ENCODE measurements around the gene SSC5D.
"Not testable (repeated sequence)": the region's sequence is repeated elsewhere in the genome, so short reads cannot be mapped to it uniquely, and the experiment has no call there.

Gene SSC5D

GRCh38 chr19:55494172-55494761 lies 6.0 kb downstream of the SSC5D start:
- ATAC-seq = no peak
- TF ChIP-seq ARNTL (CRISPR knock-in tag; IDR thresholded peaks at IDR 0.05; ENCODE audit: borderline replicate concordance, low read depth) = no peak
- no peak for TF ChIP-seq ZNF8 (CRISPR knock-in tag; IDR thresholded peaks at IDR 0.05)
- TF ChIP-seq ZC3H10 (CRISPR knock-in tag; IDR thresholded peaks at IDR 0.05) = no peak
- TF ChIP-seq, protein P1, sequence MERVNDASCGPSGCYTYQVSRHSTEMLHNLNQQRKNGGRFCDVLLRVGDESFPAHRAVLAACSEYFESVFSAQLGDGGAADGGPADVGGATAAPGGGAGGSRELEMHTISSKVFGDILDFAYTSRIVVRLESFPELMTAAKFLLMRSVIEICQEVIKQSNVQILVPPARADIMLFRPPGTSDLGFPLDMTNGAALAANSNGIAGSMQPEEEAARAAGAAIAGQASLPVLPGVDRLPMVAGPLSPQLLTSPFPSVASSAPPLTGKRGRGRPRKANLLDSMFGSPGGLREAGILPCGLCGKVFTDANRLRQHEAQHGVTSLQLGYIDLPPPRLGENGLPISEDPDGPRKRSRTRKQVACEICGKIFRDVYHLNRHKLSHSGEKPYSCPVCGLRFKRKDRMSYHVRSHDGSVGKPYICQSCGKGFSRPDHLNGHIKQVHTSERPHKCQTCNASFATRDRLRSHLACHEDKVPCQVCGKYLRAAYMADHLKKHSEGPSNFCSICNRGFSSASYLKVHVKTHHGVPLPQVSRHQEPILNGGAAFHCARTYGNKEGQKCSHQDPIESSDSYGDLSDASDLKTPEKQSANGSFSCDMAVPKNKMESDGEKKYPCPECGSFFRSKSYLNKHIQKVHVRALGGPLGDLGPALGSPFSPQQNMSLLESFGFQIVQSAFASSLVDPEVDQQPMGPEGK (CRISPR knock-in tag; IDR thresholded peaks at IDR 0.05; ENCODE audit: borderline replicate concordance) = no peak
- TF ChIP-seq RARB (CRISPR knock-in tag; IDR thresholded peaks at IDR 0.05) = no peak
- TF ChIP-seq BACH2 (CRISPR knock-in tag; IDR thresholded peaks at IDR 0.05; ENCODE audit: borderline replicate concordance) = no peak
- no peak for TF ChIP-seq CSRNP3 (CRISPR knock-in tag; IDR thresholded peaks at IDR 0.05)
- no peak for TF ChIP-seq POU6F1 (CRISPR knock-in tag; IDR thresholded peaks at IDR 0.05; ENCODE audit: borderline replicate concordance, low read depth)
- no peak for TF ChIP-seq ISL1 (CRISPR knock-in tag; IDR thresholded peaks at IDR 0.05)
- TF ChIP-seq GLIS3 (CRISPR knock-in tag; IDR thresholded peaks at IDR 0.05) = no peak
- TF ChIP-seq ZNF565 (CRISPR knock-in tag; conservative IDR thresholded peaks at IDR 0.05; ENCODE audit: low read depth) = no peak
- TF ChIP-seq ZFP3 (CRISPR knock-in tag; IDR thresholded peaks at IDR 0.05) = no peak
- TF ChIP-seq OSR1 (CRISPR knock-in tag; IDR thresholded peaks at IDR 0.05) = no peak
- TF ChIP-seq CREB5 (CRISPR knock-in tag; IDR thresholded peaks at IDR 0.05; ENCODE audit: low read depth) = no peak
- TF ChIP-seq ZFP30 (CRISPR knock-in tag; IDR thresholded peaks at IDR 0.05) = no peak

- ATAC-seq = no peak
- TF ChIP-seq, protein P1 (CRISPR knock-in tag; IDR thresholded peaks at IDR 0.05; ENCODE audit: borderline replicate concordance) = no peak
- TF ChIP-seq ESRRG (CRISPR knock-in tag; IDR thresholded peaks at IDR 0.05) = no peak
- TF ChIP-seq ZFP30 (CRISPR knock-in tag; IDR thresholded peaks at IDR 0.05) = no peak
- no peak for TF ChIP-seq RARB (CRISPR knock-in tag; IDR thresholded peaks at IDR 0.05)
- no peak for TF ChIP-seq ZNF565 (CRISPR knock-in tag; conservative IDR thresholded peaks at IDR 0.05; ENCODE audit: low read depth)
- TF ChIP-seq CREB5 (CRISPR knock-in tag; IDR thresholded peaks at IDR 0.05; ENCODE audit: low read depth) = no peak
- no peak for TF ChIP-seq TCF4 (CRISPR knock-in tag; IDR thresholded peaks at IDR 0.05; ENCODE audit: borderline replicate concordance)
- TF ChIP-seq, protein P2, sequence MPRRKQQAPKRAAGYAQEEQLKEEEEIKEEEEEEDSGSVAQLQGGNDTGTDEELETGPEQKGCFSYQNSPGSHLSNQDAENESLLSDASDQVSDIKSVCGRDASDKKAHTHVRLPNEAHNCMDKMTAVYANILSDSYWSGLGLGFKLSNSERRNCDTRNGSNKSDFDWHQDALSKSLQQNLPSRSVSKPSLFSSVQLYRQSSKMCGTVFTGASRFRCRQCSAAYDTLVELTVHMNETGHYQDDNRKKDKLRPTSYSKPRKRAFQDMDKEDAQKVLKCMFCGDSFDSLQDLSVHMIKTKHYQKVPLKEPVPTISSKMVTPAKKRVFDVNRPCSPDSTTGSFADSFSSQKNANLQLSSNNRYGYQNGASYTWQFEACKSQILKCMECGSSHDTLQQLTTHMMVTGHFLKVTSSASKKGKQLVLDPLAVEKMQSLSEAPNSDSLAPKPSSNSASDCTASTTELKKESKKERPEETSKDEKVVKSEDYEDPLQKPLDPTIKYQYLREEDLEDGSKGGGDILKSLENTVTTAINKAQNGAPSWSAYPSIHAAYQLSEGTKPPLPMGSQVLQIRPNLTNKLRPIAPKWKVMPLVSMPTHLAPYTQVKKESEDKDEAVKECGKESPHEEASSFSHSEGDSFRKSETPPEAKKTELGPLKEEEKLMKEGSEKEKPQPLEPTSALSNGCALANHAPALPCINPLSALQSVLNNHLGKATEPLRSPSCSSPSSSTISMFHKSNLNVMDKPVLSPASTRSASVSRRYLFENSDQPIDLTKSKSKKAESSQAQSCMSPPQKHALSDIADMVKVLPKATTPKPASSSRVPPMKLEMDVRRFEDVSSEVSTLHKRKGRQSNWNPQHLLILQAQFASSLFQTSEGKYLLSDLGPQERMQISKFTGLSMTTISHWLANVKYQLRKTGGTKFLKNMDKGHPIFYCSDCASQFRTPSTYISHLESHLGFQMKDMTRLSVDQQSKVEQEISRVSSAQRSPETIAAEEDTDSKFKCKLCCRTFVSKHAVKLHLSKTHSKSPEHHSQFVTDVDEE (CRISPR knock-in tag; IDR thresholded peaks at IDR 0.05) = no peak
- TF ChIP-seq GLIS3 (CRISPR knock-in tag; IDR thresholded peaks at IDR 0.05) = no peak
- TF ChIP-seq SNAI2 (CRISPR knock-in tag; IDR thresholded peaks at IDR 0.05) = no peak
- TF ChIP-seq ZNF8 (CRISPR knock-in tag; IDR thresholded peaks at IDR 0.05) = no peak
- TF ChIP-seq BACH2 (CRISPR knock-in tag; IDR thresholded peaks at IDR 0.05; ENCODE audit: borderline replicate concordance) = no peak
Measured at GRCh38 chr19:55495646-55496349, 7.6 kb downstream of the SSC5D start.

- ATAC-seq = not testable (repeated sequence)
Measured at GRCh38 chr19:55496820-55497219, 8.6 kb downstream of the SSC5D start.

All from SK-N-SH treated with all-trans-retinoic acid at 6 μM for 48 hours (cell line).